Panc1 (cell line): ENCODE results near the gene RNF213. TPM values are rescaled to one million over a fixed set of nuclear protein-coding genes. Genes with fewer than 3 reads are reported as not detected.

Source experiments
- ATAC-seq: fragments of 200-7000 bp; cut with Tn5 transposase; 2 replicates; pipeline ENCODE4 v1.9.1; 2020; ENCODE audit warnings: mild to moderate bottlenecking, moderate library complexity
- BruUV-seq: library from RNA; stranded (reverse); fragments of 400-500 nt; replicated peaks from 2 replicates; lab custom pipeline; 2021; lab: Mats Ljungman, UMichigan
- CTCF ChIA-PET: fragments of 300-600 bp; sonication (Branson Sonifier 250); formaldehyde crosslinking; loops from one replicate; lab custom pipeline; 2022; ENCODE audit warnings: antibody characterized with exemption; lab: Charles Lee
- POLR2A ChIA-PET: fragments of 300-600 bp; sonication (Branson Sonifier 250); formaldehyde crosslinking; loops from one replicate; lab custom pipeline; 2022; ENCODE audit warnings: antibody characterized with exemption; lab: Charles Lee
- DNase-seq: peaks from one replicate; pipeline ENCODE4 v3.0.0-alpha.2; 2010; ENCODE audit warnings: low read depth, low spot score
- H3K27ac ChIP-seq: 2 replicates; pipeline ENCODE4 v1.5.1; 2011; ENCODE audit warnings: mild to moderate bottlenecking, low read length, inconsistent platforms
- H3K27me3 ChIP-seq: fragments of 200-500 bp; sonication (Bioruptor generic); 2 replicates; pipeline ENCODE4 v1.6.0; 2014; ENCODE audit warnings: low read length, inconsistent platforms; ENCODE audit not compliant: control insufficient read depth, insufficient read depth
- H3K36me3 ChIP-seq: fragments of 200-500 bp; sonication (Bioruptor generic); 2 replicates; pipeline ENCODE4 v1.5.1; 2014; ENCODE audit warnings: inconsistent platforms, mild to moderate bottlenecking, low read length, moderate library complexity; ENCODE audit not compliant: control insufficient read depth, insufficient read depth
- H3K4me1 ChIP-seq: 2 replicates; pipeline ENCODE4 v1.5.1; 2011; ENCODE audit warnings: inconsistent platforms, mild to moderate bottlenecking, low read length, moderate library complexity; ENCODE audit not compliant: control insufficient read depth, insufficient read depth
- H3K4me3 ChIP-seq, 2 experiments: 2 replicates each; pipeline ENCODE4 v1.5.1; 2011 to 2012; ENCODE audit warnings: low read depth in 2 of 2, low read length in 2 of 2, mild to moderate bottlenecking in 2 of 2, inconsistent platforms in 1 of 2, moderate library complexity in 1 of 2
- H3K9me3 ChIP-seq: fragments of 200-500 bp; sonication (Bioruptor generic); 2 replicates; pipeline ENCODE4 v1.5.1; 2014; ENCODE audit warnings: low read depth, mild to moderate bottlenecking, inconsistent platforms, low read length, moderate library complexity; ENCODE audit not compliant: control insufficient read depth, insufficient read depth
- CTCF ChIP-seq: fragments of 450-650 bp; IDR thresholded peaks from 2 replicates; pipeline ENCODE4 v1.5.1; 2017; ENCODE audit warnings: mild to moderate bottlenecking
- POLR2AphosphoS5 ChIP-seq: IDR thresholded peaks from 2 replicates; pipeline ENCODE4 v1.6.1; 2012; ENCODE audit warnings: mild to moderate bottlenecking, low read depth, low read length, moderate library complexity
- REST ChIP-seq, 2 experiments: IDR thresholded peaks; 2 replicates each; pipeline ENCODE4 v1.6.1; 2011 to 2012; ENCODE audit warnings: low read depth in 2 of 2, control low read depth in 1 of 2, low read length in 1 of 2, mild to moderate bottlenecking in 1 of 2, moderate library complexity in 1 of 2; ENCODE audit not compliant: insufficient read depth in 1 of 2
- SIN3A ChIP-seq: IDR thresholded peaks from 2 replicates; pipeline ENCODE4 v1.6.1; 2012; ENCODE audit warnings: low read depth, mild to moderate bottlenecking, low read length, moderate library complexity, borderline replicate concordance; ENCODE audit not compliant: insufficient read depth
- TCF7L2 ChIP-seq: IDR thresholded peaks from 2 replicates; pipeline ENCODE4 v1.6.1; 2011; ENCODE audit warnings: mild to moderate bottlenecking, low read depth, low read length, inconsistent platforms
- in situ Hi-C: cut with HindIII; loops from 2 replicates; pipeline ENCODE4 v1.10.0; 2016; ENCODE audit warnings: low sequenced_read_pairs, low pct_unique_long_range_greater_than_20kb
- intact Hi-C: fragments of 100-400 bp; cut with micrococcal nuclease; formaldehyde crosslinking; loops from one replicate; pipeline ENCODE4 v1.10.0; 2022; ENCODE audit not compliant: unreplicated experiment
- total RNA-seq: library from RNA; stranded (reverse); gene quantifications from one replicate; pipeline ENCODE4 v1.2.1, GENCODE V29; 2021; ENCODE audit not compliant: unreplicated experiment

The RNF213 gene
- total RNA-seq, 1 experiment from 2014 or later: 230 TPM

- CTCF ChIA-PET: no interaction called here
- intact Hi-C loops: no loop called here
- TF ChIP-seq TCF7L2: no peak
- TF ChIP-seq POLR2AphosphoS5: no peak
- no peak for TF ChIP-seq REST (IDR thresholded peaks at IDR 0.05; ENCODE audit: insufficient read depth in 1 of 2, low read depth in 2 of 2, low read length in 1 of 2)
- TF ChIP-seq CTCF: no peak
- TF ChIP-seq SIN3A: no peak
Measured at GRCh38 chr17:80345321-80345720, 84.7 kb downstream of the RNF213 start.

GRCh38 chr17:80345841-80346497 lies 85.3 kb downstream of the RNF213 start:
- CTCF ChIA-PET: no interaction called here

More at GRCh38 chr17:80345321-80345720, 84.7 kb downstream of the RNF213 start:
- POLR2A ChIA-PET: no interaction called here
- Histone ChIP-seq H3K4me3 (no peak overlapping the region), H3K36me3 (peaks cover 45% of the 10 kb centered on the region), H3K4me1 (no peaks in the 10 kb centered on the region), H3K9me3 (no peaks in the 10 kb centered on the region), H3K27me3 (no peaks in the 10 kb centered on the region), H3K27ac (no peak overlapping the region)
- ATAC-seq (no peak), DNase-seq (no peak)
- no TSS peak for BruUV-seq
- in situ Hi-C loops: no loop called here

More at GRCh38 chr17:80345841-80346497, 85.3 kb downstream of the RNF213 start:
- no peak for DNase-seq
- TF ChIP-seq REST (IDR thresholded peaks at IDR 0.05; ENCODE audit: insufficient read depth in 1 of 2, low read depth in 2 of 2, low read length in 1 of 2) (no peak), TCF7L2 (no peak), SIN3A (no peak), POLR2AphosphoS5 (no peak), CTCF (no peak)
- H3K27ac ChIP-seq: no peak overlapping the region
- no peaks in the 10 kb centered on the region for H3K9me3 ChIP-seq
- no peak for ATAC-seq
- POLR2A ChIA-PET: no interaction called here
- peaks cover 49% of the 10 kb centered on the region for H3K36me3 ChIP-seq
- BruUV-seq: TSS peak; percentile 52
- H3K4me1 ChIP-seq: no peaks in the 10 kb centered on the region
- intact Hi-C loops: no loop called here
- no peaks in the 10 kb centered on the region for H3K27me3 ChIP-seq
- in situ Hi-C loops: no loop called here
- no peak overlapping the region for H3K4me3 ChIP-seq
